Fibroblast of lung (primary cell): ENCODE data around the gene UBTD1. TPM values are rescaled to one million over a fixed set of nuclear protein-coding genes. Genes with fewer than 3 reads are reported as not detected.

Source experiments
- DNase-seq, 2 donors: peaks; one replicate each; pipeline versions ENCODE4 v3.0.0 to v3.0.0-alpha.2; 2010; ENCODE audit warnings: low read depth in 2 of 2
- H2AFZ ChIP-seq: 2 replicates; pipeline ENCODE4 v1.5.1; 2012; ENCODE audit warnings: low read length, control low read depth, inconsistent platforms
- H3K27ac ChIP-seq: 2 replicates; pipeline ENCODE4 v1.5.1; 2011; ENCODE audit warnings: low read length, control low read depth; ENCODE audit not compliant: insufficient read depth
- H3K27me3 ChIP-seq: 2 replicates; pipeline ENCODE4 v1.5.1; 2011; ENCODE audit warnings: mild to moderate bottlenecking, low read length; ENCODE audit not compliant: control insufficient read depth, insufficient read depth
- H3K36me3 ChIP-seq: 2 replicates; pipeline ENCODE4 v1.5.1; 2011; ENCODE audit warnings: low read length; ENCODE audit not compliant: control insufficient read depth, insufficient read depth
- H3K4me1 ChIP-seq: 2 replicates; pipeline ENCODE4 v1.5.1; 2011; ENCODE audit warnings: low read length; ENCODE audit not compliant: control insufficient read depth, insufficient read depth; ENCODE audit errors: extremely low read depth
- H3K4me2 ChIP-seq: 2 replicates; pipeline ENCODE4 v1.5.1; 2011; ENCODE audit warnings: low read length, control low read depth; ENCODE audit not compliant: insufficient read depth; ENCODE audit errors: extremely low read depth
- H3K4me3 ChIP-seq, 4 experiments: fragments of 200-600 bp in 1 of 4; sonication (generic) in 1 of 4; replicated peaks in 1 of 4; 2 replicates each; pipeline ENCODE4 v1.5.1; 2011 to 2016; ENCODE audit warnings: low read length in 4 of 4, low read depth in 3 of 4, mild to moderate bottlenecking in 3 of 4, control low read depth in 2 of 4, inconsistent platforms in 1 of 4, mixed read lengths in 1 of 4; ENCODE audit not compliant: insufficient read depth in 1 of 4; ENCODE audit errors: control extremely low read depth in 1 of 4
- H3K79me2 ChIP-seq: 2 replicates; pipeline ENCODE4 v1.5.1; 2012; ENCODE audit warnings: mild to moderate bottlenecking, low read length, inconsistent platforms; ENCODE audit not compliant: control insufficient read depth, insufficient read depth
- H3K9ac ChIP-seq: 2 replicates; pipeline ENCODE4 v1.5.1; 2011; ENCODE audit warnings: mild to moderate bottlenecking, low read length, control low read depth; ENCODE audit not compliant: insufficient read depth
- H3K9me3 ChIP-seq: 2 replicates; pipeline ENCODE4 v1.5.1; 2012; ENCODE audit warnings: low read depth, low read length; ENCODE audit not compliant: control insufficient read depth, insufficient read depth
- H4K20me1 ChIP-seq: 2 replicates; pipeline ENCODE4 v1.5.1; 2011; ENCODE audit warnings: low read length; ENCODE audit not compliant: control insufficient read depth, insufficient read depth; ENCODE audit errors: extremely low read depth
- CTCF ChIP-seq, 2 donors: IDR thresholded peaks in 1 of 2; conservative IDR thresholded peaks in 1 of 2; 1 replicate in 1 of 2; 2 replicates in 1 of 2; pipeline ENCODE4 v1.5.1; 2011 to 2012; ENCODE audit warnings: low read length in 2 of 2, control low read depth in 1 of 2, inconsistent platforms in 1 of 2, low read depth in 1 of 2, mild to moderate bottlenecking in 1 of 2
- EZH2 ChIP-seq: IDR thresholded peaks from 2 replicates; pipeline ENCODE4 v1.5.1; 2012; ENCODE audit warnings: low read length, control low read depth, mild to moderate bottlenecking; ENCODE audit errors: missing control alignments
- polyA plus RNA-seq, 2 donors: library from polyadenylated mRNA; depleted of rRNA in 1 of 2; stranded (reverse) in 1 of 2; unstranded in 1 of 2; fragments of >200 nt; gene quantifications; 2 replicates each; pipeline ENCODE4 v1.2.1, GENCODE V29; 2011 to 2012; ENCODE audit warnings: missing spikeins in 1 of 2
- total RNA-seq: library from RNA; depleted of rRNA; stranded (reverse); fragments of >200 nt; gene quantifications from 2 replicates; pipeline ENCODE4 v1.2.1, GENCODE V29; 2014

UBTD1 gene
- total and polyA plus RNA-seq, 2 donors (not counting 1 experiment from before 2014, with no cell fraction given): 10.7 to 22.0 TPM

DNA sequence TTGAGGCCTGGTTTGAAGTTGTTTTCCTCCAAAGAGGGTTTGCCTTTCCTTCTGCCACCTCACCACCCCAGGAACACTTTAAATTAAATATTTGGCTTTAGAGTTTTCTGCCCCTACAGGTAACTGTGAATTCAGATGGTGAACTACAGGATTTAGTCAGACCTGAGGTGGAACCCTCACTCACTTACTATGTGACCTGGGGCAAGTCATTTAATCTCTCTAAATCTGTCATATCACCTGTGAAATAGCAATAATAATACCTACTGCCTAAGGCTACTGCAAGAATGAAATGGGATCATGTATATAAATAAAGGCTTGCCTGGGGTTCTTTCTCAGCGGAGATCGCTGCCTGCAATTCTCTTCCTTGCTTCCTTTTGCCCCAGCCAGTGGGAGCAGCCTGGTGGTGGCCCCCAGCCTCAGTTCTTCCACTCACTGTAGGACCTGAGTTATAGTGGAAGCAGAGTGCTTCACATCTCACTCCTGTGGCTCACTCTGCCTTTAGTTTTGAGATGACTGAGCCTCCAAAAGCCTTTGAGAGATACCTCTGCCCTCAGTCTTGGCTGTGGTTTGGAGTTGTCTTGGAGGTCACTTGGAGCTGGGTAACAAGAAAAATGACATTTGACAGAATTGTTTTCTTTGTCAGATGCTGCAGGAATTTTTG lies 67.7 kb downstream of the UBTD1 start:
- Histone ChIP-seq H3K4me3 (no peak overlapping the region), H3K4me2 (no peak overlapping the region), H3K9ac (no peak overlapping the region), H3K36me3 (peaks cover 2% of the 10 kb centered on the region), H3K4me1 (no peaks in the 10 kb centered on the region), H3K79me2 (no peaks in the 10 kb centered on the region), H3K9me3 (no peaks in the 10 kb centered on the region), H3K27me3 (no peaks in the 10 kb centered on the region), H2AFZ (no peak overlapping the region), H4K20me1 (no peaks in the 10 kb centered on the region), H3K27ac (no peak overlapping the region)
- no peak for DNase-seq
- TF ChIP-seq EZH2 (no peak), CTCF (conservative IDR thresholded peaks at IDR 0.05 in 1 of 2, IDR thresholded peaks at IDR 0.05 in 1 of 2; ENCODE audit: low read depth in 1 of 2, low read length in 2 of 2) (no peak)

DNA sequence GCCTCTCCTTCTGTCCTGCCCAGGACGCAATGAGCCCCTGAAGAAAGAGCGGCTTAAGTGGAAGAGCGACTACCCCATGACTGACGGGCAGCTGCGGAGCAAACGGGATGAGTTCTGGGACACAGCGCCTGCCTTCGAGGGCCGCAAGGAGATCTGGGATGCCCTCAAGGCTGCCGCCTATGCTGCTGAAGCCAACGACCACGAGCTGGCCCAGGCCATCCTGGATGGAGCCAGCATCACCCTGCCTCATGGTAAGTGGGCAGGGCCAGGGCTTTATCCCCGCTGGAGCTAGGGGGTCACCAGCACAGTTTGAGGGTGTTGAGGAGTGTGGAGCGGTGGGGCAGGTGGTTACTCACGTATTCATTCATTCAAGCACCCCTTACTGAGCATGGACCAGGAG lies 69.2 kb downstream of the UBTD1 start:
- no peak overlapping the region for H3K27ac ChIP-seq
- H3K9ac ChIP-seq: no peak overlapping the region
- DNase-seq: no peak
- no peaks in the 10 kb centered on the region for H3K4me1 ChIP-seq
- no peaks in the 10 kb centered on the region for H3K79me2 ChIP-seq
- TF ChIP-seq EZH2: no peak
- no peak for TF ChIP-seq CTCF (conservative IDR thresholded peaks at IDR 0.05 in 1 of 2, IDR thresholded peaks at IDR 0.05 in 1 of 2; ENCODE audit: low read depth in 1 of 2, low read length in 2 of 2)
- peaks cover 3% of the 10 kb centered on the region for H3K36me3 ChIP-seq
- H3K9me3 ChIP-seq: no peaks in the 10 kb centered on the region
- H2AFZ ChIP-seq: no peak overlapping the region
- no peaks in the 10 kb centered on the region for H3K27me3 ChIP-seq
- no peak overlapping the region for H3K4me3 ChIP-seq
- H4K20me1 ChIP-seq: no peaks in the 10 kb centered on the region
- H3K4me2 ChIP-seq: no peak overlapping the region

DNA sequence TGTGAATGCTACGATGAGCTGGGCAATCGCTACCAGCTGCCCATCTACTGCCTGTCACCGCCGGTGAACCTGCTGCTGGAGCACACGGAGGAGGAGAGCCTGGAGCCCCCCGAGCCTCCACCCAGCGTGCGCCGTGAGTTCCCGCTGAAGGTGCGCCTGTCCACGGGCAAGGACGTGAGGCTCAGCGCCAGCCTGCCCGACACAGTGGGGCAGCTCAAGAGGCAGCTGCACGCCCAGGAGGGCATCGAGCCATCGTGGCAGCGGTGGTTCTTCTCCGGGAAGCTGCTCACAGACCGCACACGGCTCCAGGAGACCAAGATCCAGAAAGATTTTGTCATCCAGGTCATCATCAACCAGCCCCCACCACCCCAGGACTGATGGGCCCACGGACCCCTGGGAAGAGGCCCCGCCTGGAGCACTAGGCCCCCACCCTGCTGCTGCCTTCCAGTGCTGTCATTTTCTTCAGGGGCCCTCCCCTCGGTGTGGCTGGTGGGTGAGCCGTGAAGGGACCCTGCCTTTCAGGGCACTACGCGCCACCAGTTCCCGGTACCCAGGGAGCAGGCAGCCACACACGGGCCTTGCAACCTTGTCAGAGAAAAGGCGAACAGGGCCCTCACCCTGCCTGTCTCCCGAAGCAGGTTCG lies 71.5 kb downstream of the UBTD1 start:
- H3K79me2 ChIP-seq: no peaks in the 10 kb centered on the region
- no peak overlapping the region for H3K9ac ChIP-seq
- H2AFZ ChIP-seq: no peak overlapping the region
- peaks cover 3% of the 10 kb centered on the region for H3K4me1 ChIP-seq
- DNase-seq: no peak
- no peak overlapping the region for H3K4me2 ChIP-seq
- no peaks in the 10 kb centered on the region for H3K9me3 ChIP-seq
- H3K27me3 ChIP-seq: no peaks in the 10 kb centered on the region
- H3K27ac ChIP-seq: no peak overlapping the region
- TF ChIP-seq CTCF (conservative IDR thresholded peaks at IDR 0.05 in 1 of 2, IDR thresholded peaks at IDR 0.05 in 1 of 2; ENCODE audit: low read depth in 1 of 2, low read length in 2 of 2) (no peak), EZH2 (no peak)
- peaks cover 3% of the 10 kb centered on the region for H3K36me3 ChIP-seq
- H4K20me1 ChIP-seq: no peaks in the 10 kb centered on the region
- H3K4me3 ChIP-seq: no peak overlapping the region
